Measurements from ENCODE around the gene RNF128. TPM values are rescaled to one million over a fixed set of nuclear protein-coding genes. Genes with fewer than 3 reads are reported as not detected.
"Not testable (repeated sequence)": the region's sequence is repeated elsewhere in the genome, so short reads cannot be mapped to it uniquely, and the experiment has no call there.

Gene RNF128
- polyA plus RNA-seq, 2 donors, result 2.6 to 3.3 TPM

- Histone ChIP-seq H3K27ac (ENCODE audit: low read depth in 2 of 2, low read length in 1 of 2) (no peak overlapping the region), H3K9me3 (ENCODE audit: control insufficient read depth in 2 of 2, insufficient read depth in 1 of 2, low read depth in 1 of 2, low read length in 1 of 2) (no peaks in the 10 kb centered on the region)
- WGBS, 2 donors, result 72 to 80% methylated on average over 2 of the region's 2 CpGs
Observed at GRCh38 chrX:106740193-106740780, 13.8 kb downstream of the RNF128 start.

GRCh38 chrX:106742193-106742592 lies 15.7 kb downstream of the RNF128 start:
- H3K4me3 ChIP-seq (ENCODE audit: low read depth in 1 of 2, low read length in 2 of 2), result no peak overlapping the region
- no peak overlapping the region for H3K27ac ChIP-seq (ENCODE audit: low read depth in 2 of 2, low read length in 1 of 2)
- H3K27me3 ChIP-seq (ENCODE audit: control insufficient read depth in 1 of 2, insufficient read depth in 2 of 2, low read length in 2 of 2), result no peaks in the 10 kb centered on the region
- no peaks in the 10 kb centered on the region for H3K36me3 ChIP-seq (ENCODE audit: control insufficient read depth in 2 of 2, insufficient read depth in 2 of 2, low read length in 1 of 2)
- no peaks in the 10 kb centered on the region for H3K9me3 ChIP-seq (ENCODE audit: control insufficient read depth in 2 of 2, insufficient read depth in 1 of 2, low read depth in 1 of 2, low read length in 1 of 2)
- 47 to 56% methylated on average over 2 of the region's 2 CpGs for WGBS, 2 donors
- H3K4me1 ChIP-seq (ENCODE audit: control insufficient read depth in 2 of 2, insufficient read depth in 2 of 2, low read length in 1 of 2), result no peaks in the 10 kb centered on the region

More at GRCh38 chrX:106740193-106740780, 13.8 kb downstream of the RNF128 start:
- Histone ChIP-seq H3K27me3 (ENCODE audit: control insufficient read depth in 1 of 2, insufficient read depth in 2 of 2, low read length in 2 of 2) (no peaks in the 10 kb centered on the region), H3K4me3 (ENCODE audit: low read depth in 1 of 2, low read length in 2 of 2) (no peak overlapping the region), H3K36me3 (ENCODE audit: control insufficient read depth in 2 of 2, insufficient read depth in 2 of 2, low read length in 1 of 2) (no peaks in the 10 kb centered on the region), H3K4me1 (ENCODE audit: control insufficient read depth in 2 of 2, insufficient read depth in 2 of 2, low read length in 1 of 2) (no peaks in the 10 kb centered on the region)

- no peak overlapping the region for H3K4me3 ChIP-seq (ENCODE audit: low read depth in 1 of 2, low read length in 2 of 2)
- no peak overlapping the region for H3K27ac ChIP-seq (ENCODE audit: low read depth in 2 of 2, low read length in 1 of 2)
- H3K36me3 ChIP-seq (ENCODE audit: control insufficient read depth in 2 of 2, insufficient read depth in 2 of 2, low read length in 1 of 2), result no peaks in the 10 kb centered on the region
- H3K9me3 ChIP-seq (ENCODE audit: control insufficient read depth in 2 of 2, insufficient read depth in 1 of 2, low read depth in 1 of 2, low read length in 1 of 2), result no peaks in the 10 kb centered on the region
- H3K4me1 ChIP-seq (ENCODE audit: control insufficient read depth in 2 of 2, insufficient read depth in 2 of 2, low read length in 1 of 2), result no peaks in the 10 kb centered on the region
- no peaks in the 10 kb centered on the region for H3K27me3 ChIP-seq (ENCODE audit: control insufficient read depth in 1 of 2, insufficient read depth in 2 of 2, low read length in 2 of 2)
Observed at GRCh38 chrX:106742805-106743204, 16.3 kb downstream of the RNF128 start.

- Histone ChIP-seq H3K27me3 (ENCODE audit: control insufficient read depth in 1 of 2, insufficient read depth in 2 of 2, low read length in 2 of 2) (peaks cover 0 to 7% of the 10 kb centered on the region in 2 donors), H3K36me3 (ENCODE audit: control insufficient read depth in 2 of 2, insufficient read depth in 2 of 2, low read length in 1 of 2) (no peaks in the 10 kb centered on the region), H3K27ac (ENCODE audit: low read depth in 2 of 2, low read length in 1 of 2) (no peak overlapping the region), H3K4me1 (ENCODE audit: control insufficient read depth in 2 of 2, insufficient read depth in 2 of 2, low read length in 1 of 2) (no peaks in the 10 kb centered on the region), H3K9me3 (ENCODE audit: control insufficient read depth in 2 of 2, insufficient read depth in 1 of 2, low read depth in 1 of 2, low read length in 1 of 2) (peaks cover 0 to 2% of the 10 kb centered on the region in 2 donors), H3K4me3 (ENCODE audit: low read depth in 1 of 2, low read length in 2 of 2) (no peak overlapping the region)
- 90 to 97% methylated on average over 1 of the region's 1 CpG for WGBS, 2 donors
Observed at GRCh38 chrX:106748377-106748776, 21.9 kb downstream of the RNF128 start.

- no peaks in the 10 kb centered on the region for H3K36me3 ChIP-seq (ENCODE audit: control insufficient read depth in 2 of 2, insufficient read depth in 2 of 2, low read length in 1 of 2)
- peaks cover 0 to 7% of the 10 kb centered on the region in 2 donors for H3K27me3 ChIP-seq (ENCODE audit: control insufficient read depth in 1 of 2, insufficient read depth in 2 of 2, low read length in 2 of 2)
- no peak overlapping the region for H3K27ac ChIP-seq (ENCODE audit: low read depth in 2 of 2, low read length in 1 of 2)
- H3K4me3 ChIP-seq (ENCODE audit: low read depth in 1 of 2, low read length in 2 of 2), result no peak overlapping the region
- H3K9me3 ChIP-seq (ENCODE audit: control insufficient read depth in 2 of 2, insufficient read depth in 1 of 2, low read depth in 1 of 2, low read length in 1 of 2), result peaks cover 0 to 2% of the 10 kb centered on the region in 2 donors
- 74 to 77% methylated on average over 3 of the region's 3 CpGs for WGBS, 2 donors
- no peaks in the 10 kb centered on the region for H3K4me1 ChIP-seq (ENCODE audit: control insufficient read depth in 2 of 2, insufficient read depth in 2 of 2, low read length in 1 of 2)
Observed at GRCh38 chrX:106751407-106751806, 24.9 kb downstream of the RNF128 start.

GRCh38 chrX:106752101-106752678 lies 25.7 kb downstream of the RNF128 start:
- Histone ChIP-seq H3K27me3 (ENCODE audit: control insufficient read depth in 1 of 2, insufficient read depth in 2 of 2, low read length in 2 of 2) (peaks cover 0 to 7% of the 10 kb centered on the region in 2 donors), H3K4me3 (ENCODE audit: low read depth in 1 of 2, low read length in 2 of 2) (no peak overlapping the region), H3K27ac (ENCODE audit: low read depth in 2 of 2, low read length in 1 of 2) (no peak overlapping the region), H3K9me3 (ENCODE audit: control insufficient read depth in 2 of 2, insufficient read depth in 1 of 2, low read depth in 1 of 2, low read length in 1 of 2) (peaks cover 0 to 2% of the 10 kb centered on the region in 2 donors), H3K36me3 (ENCODE audit: control insufficient read depth in 2 of 2, insufficient read depth in 2 of 2, low read length in 1 of 2) (no peaks in the 10 kb centered on the region), H3K4me1 (ENCODE audit: control insufficient read depth in 2 of 2, insufficient read depth in 2 of 2, low read length in 1 of 2) (no peaks in the 10 kb centered on the region)
- WGBS, 2 donors, result 67 to 71% methylated on average over 1 of the region's 1 CpG

GRCh38 chrX:106769288-106769687 lies 42.8 kb downstream of the RNF128 start:
- not testable (repeated sequence) for H3K9me3 ChIP-seq (ENCODE audit: control insufficient read depth in 2 of 2, insufficient read depth in 1 of 2, low read depth in 1 of 2, low read length in 1 of 2); H3K27me3 ChIP-seq (ENCODE audit: control insufficient read depth in 1 of 2, insufficient read depth in 2 of 2, low read length in 2 of 2); H3K27ac ChIP-seq (ENCODE audit: low read depth in 2 of 2, low read length in 1 of 2); H3K36me3 ChIP-seq (ENCODE audit: control insufficient read depth in 2 of 2, insufficient read depth in 2 of 2, low read length in 1 of 2); H3K4me1 ChIP-seq (ENCODE audit: control insufficient read depth in 2 of 2, insufficient read depth in 2 of 2, low read length in 1 of 2); H3K4me3 ChIP-seq (ENCODE audit: low read depth in 1 of 2, low read length in 2 of 2)
- 54 to 80% methylated on average over 1 of the region's 1 CpG for WGBS, 2 donors

GRCh38 chrX:106774981-106775380 lies 48.5 kb downstream of the RNF128 start:
- H3K9me3 ChIP-seq (ENCODE audit: control insufficient read depth in 2 of 2, insufficient read depth in 1 of 2, low read depth in 1 of 2, low read length in 1 of 2), result no peaks in the 10 kb centered on the region
- no peaks in the 10 kb centered on the region for H3K36me3 ChIP-seq (ENCODE audit: control insufficient read depth in 2 of 2, insufficient read depth in 2 of 2, low read length in 1 of 2)
- no peaks in the 10 kb centered on the region for H3K27me3 ChIP-seq (ENCODE audit: control insufficient read depth in 1 of 2, insufficient read depth in 2 of 2, low read length in 2 of 2)
- no peak overlapping the region for H3K4me3 ChIP-seq (ENCODE audit: low read depth in 1 of 2, low read length in 2 of 2)
- H3K4me1 ChIP-seq (ENCODE audit: control insufficient read depth in 2 of 2, insufficient read depth in 2 of 2, low read length in 1 of 2), result no peaks in the 10 kb centered on the region
- 53 to 72% methylated on average over 2 of the region's 2 CpGs for WGBS, 2 donors
- no peak overlapping the region for H3K27ac ChIP-seq (ENCODE audit: low read depth in 2 of 2, low read length in 1 of 2)

GRCh38 chrX:106780264-106780663 lies 53.8 kb downstream of the RNF128 start:
- Histone ChIP-seq H3K27ac (ENCODE audit: low read depth in 2 of 2, low read length in 1 of 2) (no peak overlapping the region), H3K27me3 (ENCODE audit: control insufficient read depth in 1 of 2, insufficient read depth in 2 of 2, low read length in 2 of 2) (no peaks in the 10 kb centered on the region), H3K9me3 (ENCODE audit: control insufficient read depth in 2 of 2, insufficient read depth in 1 of 2, low read depth in 1 of 2, low read length in 1 of 2) (no peaks in the 10 kb centered on the region), H3K4me3 (ENCODE audit: low read depth in 1 of 2, low read length in 2 of 2) (no peak overlapping the region), H3K4me1 (ENCODE audit: control insufficient read depth in 2 of 2, insufficient read depth in 2 of 2, low read length in 1 of 2) (no peaks in the 10 kb centered on the region), H3K36me3 (ENCODE audit: control insufficient read depth in 2 of 2, insufficient read depth in 2 of 2, low read length in 1 of 2) (no peaks in the 10 kb centered on the region)
- WGBS, 2 donors, result 20 to 27% methylated on average over 2 of the region's 2 CpGs
